Transverse colon (tissue), 4 donors: ENCODE results near the gene SLC6A18. TPM values are rescaled to one million over a fixed set of nuclear protein-coding genes. Genes with fewer than 3 reads are reported as not detected.

ENCODE experiments used
- DNase-seq: peaks from one replicate; pipeline ENCODE4 v3.0.0-alpha.2; 2019
- H3K27ac ChIP-seq, 4 donors: fragments of 200-600 bp; sonication (generic); 2 replicates each; pipeline ENCODE4 v1.5.1; 2016 to 2018; ENCODE audit warnings: inconsistent platforms in 4 of 4
- H3K27me3 ChIP-seq: fragments of 200-600 bp; sonication (generic); 2 replicates; pipeline ENCODE4 v1.5.1; 2017; ENCODE audit warnings: inconsistent platforms
- H3K36me3 ChIP-seq, 4 donors: fragments of 200-600 bp; sonication (generic); 2 replicates each; pipeline ENCODE4 v1.5.1; 2017 to 2019; ENCODE audit warnings: inconsistent platforms in 4 of 4
- H3K4me1 ChIP-seq, 4 donors: fragments of 200-600 bp; sonication (generic); 2 replicates each; pipeline ENCODE4 v1.5.1; 2017 to 2020; ENCODE audit warnings: inconsistent platforms in 4 of 4
- H3K4me3 ChIP-seq, 4 donors: fragments of 200-600 bp; sonication (generic); 1 replicate in 1 of 4; 2 replicates in 3 of 4; pipeline versions ENCODE4 v1.5.1 to v1.6.1; 2017 to 2019; ENCODE audit warnings: inconsistent platforms in 4 of 4
- H3K9me3 ChIP-seq, 2 donors: fragments of 200-600 bp; sonication (generic); 2 replicates each; pipeline ENCODE4 v1.5.1; 2017 to 2019; ENCODE audit warnings: inconsistent platforms in 2 of 2
- EP300 ChIP-seq: sonication (generic); formaldehyde crosslinking; IDR thresholded peaks from one replicate; pipeline ENCODE4 v1.6.1; 2017; ENCODE audit warnings: antibody characterized with exemption, low read depth
- POLR2A ChIP-seq: fragments of 450-650 bp; IDR thresholded peaks from one replicate; pipeline ENCODE4 v1.6.1; 2016; ENCODE audit warnings: antibody characterized with exemption, mild to moderate bottlenecking, moderate library complexity
- POLR2AphosphoS5 ChIP-seq, 3 donors: sonication (generic); formaldehyde crosslinking; IDR thresholded peaks; one replicate each; pipeline ENCODE4 v1.6.1; 2016; ENCODE audit warnings: antibody characterized with exemption in 3 of 3
- WGBS, 2 donors: methylation state at CpG; one replicate each; pipeline ENCODE4 v1.1.5; 2018; ENCODE audit warnings: low coverage in 1 of 2; 5-methylcytosine and 5-hydroxymethylcytosine counted together
- in situ Hi-C, 4 donors: fragments of 200-750 bp; cut with MboI; loops; one replicate each; pipeline versions ENCODE4 v1.15.0 to v1.15.1; 2017; ENCODE audit warnings: low sequenced_read_pairs in 3 of 4, low pct_ligation_motif_present in 1 of 4, low pct_unique_long_range_greater_than_20kb in 1 of 4
- intact Hi-C: fragments of 100-400 bp; cut with DNase I; formaldehyde crosslinking; loops from one replicate; pipeline ENCODE4 v1.15.1; 2023; ENCODE audit warnings: low total_unique reads
- total RNA-seq, 4 donors: library from RNA; depleted of rRNA; stranded (reverse); fragments of >200 nt; gene quantifications; one replicate each; pipeline ENCODE4 v1.1.0, GENCODE V29; 2016
- TF ChIP-seq, protein P1 (sequence below), 5 experiments: fragments of 200-600 bp in 3 of 5; fragments of 450-650 bp in 2 of 5; sonication (generic) in 3 of 5; IDR thresholded peaks; 1 replicate in 2 of 5; 2 replicates in 3 of 5; pipeline ENCODE4 v1.5.1; 2016 to 2017; ENCODE audit warnings: antibody characterized with exemption in 5 of 5, inconsistent platforms in 3 of 5, mild to moderate bottlenecking in 2 of 5, moderate library complexity in 1 of 5

Gene SLC6A18
- total RNA-seq, 4 donors from 2014 or later: not detected

DNA sequence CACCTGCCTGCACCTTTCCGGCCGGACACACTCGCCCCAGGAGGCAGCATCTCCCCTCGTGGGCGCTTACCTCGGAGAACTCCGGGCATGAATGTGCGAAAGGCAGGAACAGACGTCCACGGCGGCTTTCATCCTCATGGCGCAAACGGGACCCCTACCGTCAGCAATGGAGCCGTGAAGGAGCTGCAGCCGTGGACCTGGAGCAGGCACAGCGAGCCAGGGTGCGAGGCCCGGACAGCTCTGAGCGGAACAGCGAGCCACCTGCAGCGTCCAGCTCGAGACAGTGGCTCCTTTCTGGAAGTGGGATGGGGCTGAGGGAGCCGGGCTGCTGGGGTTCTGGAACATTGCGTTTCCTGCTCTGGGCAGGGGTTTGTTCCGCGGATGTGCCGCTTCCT, 31.6 kb upstream of the SLC6A18 start:
- intact Hi-C loops: no loop called here
- Histone ChIP-seq H3K9me3 (no peaks in the 10 kb centered on the region), H3K27ac (no peak overlapping the region), H3K4me3 (no peak overlapping the region), H3K27me3 (peaks cover 44% of the 10 kb centered on the region), H3K36me3 (no peaks in the 10 kb centered on the region), H3K4me1 (no peaks in the 10 kb centered on the region)
- in situ Hi-C loops: loop anchor here in 1 of 4 donors (25.0 kb wide), 1 partner anchor 444 kb away; no protein-coding TSS in a partner anchor
- TF ChIP-seq EP300: no peak
- TF ChIP-seq, protein P1, sequence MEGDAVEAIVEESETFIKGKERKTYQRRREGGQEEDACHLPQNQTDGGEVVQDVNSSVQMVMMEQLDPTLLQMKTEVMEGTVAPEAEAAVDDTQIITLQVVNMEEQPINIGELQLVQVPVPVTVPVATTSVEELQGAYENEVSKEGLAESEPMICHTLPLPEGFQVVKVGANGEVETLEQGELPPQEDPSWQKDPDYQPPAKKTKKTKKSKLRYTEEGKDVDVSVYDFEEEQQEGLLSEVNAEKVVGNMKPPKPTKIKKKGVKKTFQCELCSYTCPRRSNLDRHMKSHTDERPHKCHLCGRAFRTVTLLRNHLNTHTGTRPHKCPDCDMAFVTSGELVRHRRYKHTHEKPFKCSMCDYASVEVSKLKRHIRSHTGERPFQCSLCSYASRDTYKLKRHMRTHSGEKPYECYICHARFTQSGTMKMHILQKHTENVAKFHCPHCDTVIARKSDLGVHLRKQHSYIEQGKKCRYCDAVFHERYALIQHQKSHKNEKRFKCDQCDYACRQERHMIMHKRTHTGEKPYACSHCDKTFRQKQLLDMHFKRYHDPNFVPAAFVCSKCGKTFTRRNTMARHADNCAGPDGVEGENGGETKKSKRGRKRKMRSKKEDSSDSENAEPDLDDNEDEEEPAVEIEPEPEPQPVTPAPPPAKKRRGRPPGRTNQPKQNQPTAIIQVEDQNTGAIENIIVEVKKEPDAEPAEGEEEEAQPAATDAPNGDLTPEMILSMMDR (IDR thresholded peaks at IDR 0.05): no peak
- TF ChIP-seq POLR2AphosphoS5 (IDR thresholded peaks at IDR 0.05): no peak
- TF ChIP-seq POLR2A: no peak
- no peak for DNase-seq
- 82% methylated on average over 28 of the region's 28 CpGs; no CpG with 5 or more reads in 1 of the 2 donors for WGBS, 2 donors

DNA sequence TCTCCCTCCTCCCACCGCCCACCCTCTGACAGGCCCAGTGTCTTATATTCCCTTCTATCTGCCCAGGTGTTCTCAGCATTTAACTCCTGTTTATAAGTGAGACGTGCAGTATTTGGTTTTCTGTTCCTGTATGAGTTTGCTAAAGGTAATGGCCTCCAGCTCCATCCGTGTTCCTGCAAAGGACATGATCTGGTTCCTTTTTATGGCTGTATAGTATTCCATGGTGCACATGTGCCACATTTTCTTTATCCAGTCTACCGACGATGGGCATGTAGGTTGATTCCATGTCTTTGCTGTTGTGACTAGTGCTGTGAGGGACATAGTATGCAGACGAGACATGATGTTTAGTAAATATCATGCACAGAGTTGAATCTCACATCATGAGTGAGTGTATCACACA, 30.8 kb upstream of the SLC6A18 start:
- Histone ChIP-seq H3K27ac (no peak overlapping the region), H3K4me1 (peaks cover 0 to under 1% (median 0%) of the 10 kb centered on the region in 4 donors), H3K9me3 (no peaks in the 10 kb centered on the region), H3K4me3 (no peak overlapping the region), H3K27me3 (peaks cover 48% of the 10 kb centered on the region), H3K36me3 (no peaks in the 10 kb centered on the region)
- no peak for DNase-seq
- intact Hi-C loops (no loop called here), in situ Hi-C loops (loop anchor here in 1 of 4 donors (25.0 kb wide), 1 partner anchor 443 kb away; no protein-coding TSS in a partner anchor)
- TF ChIP-seq POLR2AphosphoS5 (IDR thresholded peaks at IDR 0.05) (no peak), EP300 (no peak), POLR2A (no peak)
- TF ChIP-seq, protein P1 (IDR thresholded peaks at IDR 0.05): no peak
- 83 to 88% methylated on average over 3 to 6 of the region's 6 CpGs for WGBS, 2 donors

DNA sequence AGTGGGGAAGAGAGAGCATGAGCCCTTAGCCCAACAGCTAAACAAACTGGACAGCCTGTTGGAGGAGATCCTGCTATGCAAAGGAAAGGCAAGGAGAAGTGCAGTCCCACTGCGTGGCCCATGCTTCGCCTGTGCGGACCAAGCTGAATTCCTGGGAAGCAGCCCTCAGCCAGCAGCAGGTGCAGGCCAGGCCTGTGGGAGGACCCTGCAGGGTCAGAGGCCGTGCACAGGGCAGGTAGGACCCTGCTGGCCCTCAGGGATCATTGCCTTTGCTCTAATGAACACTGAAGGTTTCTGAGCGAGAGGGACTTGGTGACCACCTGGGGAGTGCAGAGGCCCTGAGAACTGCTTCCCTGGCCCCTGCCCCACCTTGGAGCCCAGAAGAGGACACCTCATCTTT, 29.7 kb upstream of the SLC6A18 start:
- no peak for DNase-seq
- peaks cover 48% of the 10 kb centered on the region for H3K27me3 ChIP-seq
- intact Hi-C loops: no loop called here

DNA sequence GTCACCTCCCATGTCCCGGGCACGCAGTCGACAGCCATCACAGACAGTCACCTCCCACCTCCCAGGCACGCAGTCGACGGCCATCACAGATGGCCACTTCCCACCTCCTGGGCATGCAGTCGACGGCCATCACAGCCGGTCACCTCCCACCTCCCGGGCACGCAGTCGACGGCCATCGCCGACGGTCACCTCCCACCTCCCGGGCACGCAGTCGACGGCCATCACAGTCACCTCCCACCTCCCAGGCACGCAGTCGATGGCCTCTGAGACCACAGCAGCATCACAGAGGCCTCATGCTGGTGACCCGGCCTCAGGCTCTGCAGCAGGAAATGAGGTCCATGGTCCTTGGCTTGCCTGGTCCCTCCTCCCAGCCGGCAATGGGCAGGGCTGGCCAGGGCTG, 29.3 kb upstream of the SLC6A18 start:
- in situ Hi-C loops (loop anchor here in 1 of 4 donors (25.0 kb wide), 1 partner anchor 441 kb away; no protein-coding TSS in a partner anchor), intact Hi-C loops (no loop called here)
- H3K27ac ChIP-seq: no peak overlapping the region
- H3K4me3 ChIP-seq: no peak overlapping the region
- peaks cover 0 to 8% (median 0%) of the 10 kb centered on the region in 4 donors for H3K4me1 ChIP-seq
- no peak for TF ChIP-seq POLR2A
- TF ChIP-seq, protein P1 (IDR thresholded peaks at IDR 0.05): no peak
- TF ChIP-seq POLR2AphosphoS5 (IDR thresholded peaks at IDR 0.05): no peak
- TF ChIP-seq EP300: no peak
- peaks cover 48% of the 10 kb centered on the region for H3K27me3 ChIP-seq
- DNase-seq: no peak
- no peaks in the 10 kb centered on the region for H3K36me3 ChIP-seq
- 84% methylated on average over 24 of the region's 24 CpGs; no CpG with 5 or more reads in 1 of the 2 donors for WGBS, 2 donors
- H3K9me3 ChIP-seq: no peaks in the 10 kb centered on the region

More for the DNA sequence above, 29.7 kb upstream of the SLC6A18 start:
- Histone ChIP-seq H3K4me3 (no peak overlapping the region), H3K36me3 (no peaks in the 10 kb centered on the region), H3K9me3 (no peaks in the 10 kb centered on the region), H3K4me1 (peaks cover 0 to 8% (median 0%) of the 10 kb centered on the region in 4 donors), H3K27ac (no peak overlapping the region)
- TF ChIP-seq POLR2AphosphoS5 (IDR thresholded peaks at IDR 0.05) (no peak), POLR2A (no peak), EP300 (no peak)
- TF ChIP-seq, protein P1 (IDR thresholded peaks at IDR 0.05): no peak
- WGBS, 2 donors: 90% methylated on average over 5 of the region's 5 CpGs; no CpG with 5 or more reads in 1 of the 2 donors
- in situ Hi-C loops: loop anchor here in 1 of 4 donors (25.0 kb wide), 1 partner anchor 442 kb away; no protein-coding TSS in a partner anchor
